Endothelial cell of umbilical vein (primary cell): ENCODE measurements around the gene APEH. TPM values are rescaled to one million over a fixed set of nuclear protein-coding genes. Genes with fewer than 3 reads are reported as not detected.

Experiments used
- BruUV-seq: library from RNA; stranded (reverse); fragments of 400-500 nt; replicated peaks from 2 replicates; lab custom pipeline; 2021; lab: Mats Ljungman, UMichigan
- CTCF ChIA-PET: fragments of 300-600, 350-600 bp; sonication (Branson Sonifier 250); formaldehyde crosslinking; loops from one replicate; lab custom pipeline; 2021; ENCODE audit warnings: antibody characterized with exemption, inconsistent platforms; lab: Charles Lee
- POLR2A ChIA-PET: fragments of 300-600, 350-600 bp; sonication (Branson Sonifier 250); formaldehyde crosslinking; loops from one replicate; lab custom pipeline; 2021; ENCODE audit warnings: antibody characterized with exemption, inconsistent platforms; lab: Charles Lee
- DNase-seq: peaks from one replicate; pipeline ENCODE4 v3.0.0-alpha.2; 2011; ENCODE audit warnings: low read depth, low spot score
- FAIRE-seq: peaks from 2 replicates; lab custom pipeline; 2011; peaks lifted over from hg19 to GRCh38; lab: Jason Lieb, UNC
- H2AFZ ChIP-seq: 2 replicates; pipeline ENCODE4 v1.6.0; 2012; ENCODE audit warnings: low read depth, low read length, control low read depth, inconsistent platforms
- H3K27ac ChIP-seq: 2 replicates; pipeline ENCODE4 v1.5.1; 2011; ENCODE audit warnings: low read depth, mild to moderate bottlenecking, control low read depth, low read length, moderate library complexity; ENCODE audit not compliant: insufficient read depth
- H3K27me3 ChIP-seq, 2 experiments: 2 replicates each; pipeline versions ENCODE4 v1.6.0 to v1.6.1; 2011; ENCODE audit warnings: low read length in 2 of 2, mixed read lengths in 1 of 2; ENCODE audit not compliant: control insufficient read depth in 2 of 2, insufficient read depth in 2 of 2
- H3K36me3 ChIP-seq, 2 experiments: 2 replicates in 1 of 2; 3 replicates in 1 of 2; pipeline ENCODE4 v1.5.1; 2011; ENCODE audit warnings: low read length in 2 of 2, mild to moderate bottlenecking in 1 of 2, moderate library complexity in 1 of 2; ENCODE audit not compliant: control insufficient read depth in 2 of 2, insufficient read depth in 2 of 2; ENCODE audit errors: extremely low read depth in 1 of 2
- H3K4me1 ChIP-seq: 3 replicates; pipeline ENCODE4 v1.5.1; 2011; ENCODE audit warnings: mild to moderate bottlenecking, low read length; ENCODE audit not compliant: control insufficient read depth, insufficient read depth; ENCODE audit errors: extremely low read depth
- H3K4me2 ChIP-seq: 2 replicates; pipeline ENCODE4 v1.6.1; 2011; ENCODE audit warnings: low read length, control low read depth, mixed read lengths; ENCODE audit not compliant: insufficient read depth
- H3K4me3 ChIP-seq, 3 experiments: fragments of 200-600 bp in 1 of 3; sonication (generic), shearing (Covaris generic) in 1 of 3; replicated peaks in 1 of 3; 2 replicates each; pipeline ENCODE4 v1.5.1; 2011 to 2016; ENCODE audit warnings: control low read depth in 3 of 3, low read length in 3 of 3, mild to moderate bottlenecking in 2 of 3, inconsistent platforms in 1 of 3, low read depth in 1 of 3, moderate library complexity in 1 of 3; ENCODE audit not compliant: insufficient read depth in 1 of 3
- H3K79me2 ChIP-seq: 2 replicates; pipeline ENCODE4 v1.6.0; 2012; ENCODE audit warnings: low read length, inconsistent platforms; ENCODE audit not compliant: control insufficient read depth, insufficient read depth
- H3K9ac ChIP-seq: replicated peaks from 2 replicates; pipeline ENCODE3; 2011; ENCODE audit warnings: low read length, control low read depth; ENCODE audit not compliant: insufficient read depth; ENCODE audit errors: extremely low read depth
- H3K9me1 ChIP-seq: replicated peaks from 3 replicates; pipeline ENCODE4 v1.6.0; 2011; ENCODE audit warnings: mild to moderate bottlenecking, low read length; ENCODE audit not compliant: control insufficient read depth, insufficient read depth; ENCODE audit errors: extremely low read depth
- H3K9me3 ChIP-seq: replicated peaks from 2 replicates; pipeline ENCODE4 v1.5.1; 2012; ENCODE audit warnings: low read length, inconsistent platforms; ENCODE audit not compliant: control insufficient read depth, insufficient read depth
- H4K20me1 ChIP-seq: replicated peaks from 2 replicates; pipeline ENCODE3; 2011; ENCODE audit warnings: mild to moderate bottlenecking, low read length; ENCODE audit not compliant: control insufficient read depth, insufficient read depth; ENCODE audit errors: extremely low read depth
- CTCF ChIP-seq, 2 donors: IDR thresholded peaks; 1 replicate in 1 of 2; 2 replicates in 1 of 2; pipeline ENCODE4 v1.5.1; 2011; ENCODE audit warnings: low read length in 2 of 2, mild to moderate bottlenecking in 2 of 2, moderate library complexity in 2 of 2, control low read depth in 1 of 2, inconsistent platforms in 1 of 2, low read depth in 1 of 2; ENCODE audit not compliant: insufficient read depth in 1 of 2; ENCODE audit errors: extremely low read depth in 1 of 2
- EZH2 ChIP-seq: IDR thresholded peaks from 2 replicates; pipeline ENCODE4 v1.6.1; 2012; ENCODE audit warnings: borderline replicate concordance, low read depth, mild to moderate bottlenecking, moderate library complexity, low read length, inconsistent platforms; ENCODE audit not compliant: severe bottlenecking
- FOS ChIP-seq: IDR thresholded peaks from 2 replicates; pipeline ENCODE4 v1.6.1; 2011; ENCODE audit warnings: mild to moderate bottlenecking, low read length, moderate library complexity, borderline replicate concordance; ENCODE audit not compliant: insufficient read depth
- GATA2 ChIP-seq: IDR thresholded peaks from 2 replicates; pipeline ENCODE4 v1.7.0; 2011; ENCODE audit warnings: low read depth, mild to moderate bottlenecking, moderate library complexity, mixed read lengths, low read length; ENCODE audit not compliant: insufficient read length, insufficient read depth
- JUN ChIP-seq: IDR thresholded peaks from 2 replicates; pipeline ENCODE4 v1.6.1; 2011; ENCODE audit warnings: borderline replicate concordance, low read depth; ENCODE audit not compliant: insufficient read length, insufficient read depth
- MAX ChIP-seq: IDR thresholded peaks from 2 replicates; pipeline ENCODE4 v1.6.1; 2011; ENCODE audit not compliant: insufficient read depth, insufficient read length
- MYC ChIP-seq: IDR thresholded peaks from one replicate; pipeline ENCODE4 v1.6.1; 2011; ENCODE audit warnings: mild to moderate bottlenecking, low read depth, low read length
- POLR2A ChIP-seq: IDR thresholded peaks from 2 replicates; pipeline ENCODE4 v1.6.1; 2012; ENCODE audit warnings: low read depth, mild to moderate bottlenecking, control low read depth, low read length
- POLR2AphosphoS5 ChIP-seq: IDR thresholded peaks from 2 replicates; pipeline ENCODE4 v1.6.1; 2012; ENCODE audit warnings: low read depth, mild to moderate bottlenecking, control low read depth, low read length, moderate library complexity; ENCODE audit not compliant: insufficient read depth
- dilution Hi-C: fragments of 300-500 bp; cut with MboI; formaldehyde crosslinking; loops from one replicate; pipeline ENCODE4 v1.15.0; 2019; ENCODE audit warnings: low sequenced_read_pairs; ENCODE audit not compliant: extremely low pct_ligation_motif_present
- intact Hi-C: fragments of 100-400 bp; cut with micrococcal nuclease; formaldehyde crosslinking; loops from one replicate; pipeline ENCODE4 v1.10.0; 2022
- polyA plus RNA-seq, 4 experiments: library from polyadenylated mRNA; depleted of rRNA in 3 of 4; stranded (reverse) in 3 of 4; unstranded in 1 of 4; fragments of >200 nt; gene quantifications; 2 replicates each; pipeline versions ENCODE4 v1.2.1 to v1.2.3, GENCODE V29; 2011 to 2012; ENCODE audit warnings: missing spikeins in 1 of 4
- total RNA-seq: library from RNA; stranded (reverse); gene quantifications from 2 replicates; pipeline ENCODE4 v1.2.3, GENCODE V29; 2021

The APEH gene
- total and polyA plus RNA-seq, 2 donors (not counting 3 experiments of a cell fraction or from before 2014, with no cell fraction given), result 68.2 to 74.3 TPM

- Histone ChIP-seq H2AFZ (no peak overlapping the region), H3K79me2 (no peaks in the 10 kb centered on the region), H3K9ac (no peak overlapping the region), H3K9me3 (no peaks in the 10 kb centered on the region), H3K4me1 (no peaks in the 10 kb centered on the region), H3K27me3 (peaks cover 0 to 2% of the 10 kb centered on the region in 2 experiments), H4K20me1 (no peaks in the 10 kb centered on the region), H3K4me3 (no peak overlapping the region), H3K36me3 (no peaks in the 10 kb centered on the region), H3K4me2 (no peak overlapping the region), H3K9me1 (no peaks in the 10 kb centered on the region), H3K27ac (no peak overlapping the region)
- FAIRE-seq, result no peak
- ChIA-PET CTCF (interaction anchor here (1.0 kb wide), 1 partner anchor 97 kb away, joined by 4 read pairs; no protein-coding TSS in a partner anchor), POLR2A (no interaction called here)
- DNase-seq, result no peak
- intact Hi-C loops, result no loop called here
- dilution Hi-C loops, result no loop called here
- no peak for TF ChIP-seq GATA2
- TF ChIP-seq JUN, result no peak
- no peak for TF ChIP-seq MYC
- no peak for TF ChIP-seq POLR2A
- no peak for TF ChIP-seq MAX
- no peak for TF ChIP-seq FOS
- no peak for TF ChIP-seq POLR2AphosphoS5
- no peak for TF ChIP-seq EZH2
- TF ChIP-seq CTCF (IDR thresholded peaks at IDR 0.05; ENCODE audit: extremely low read depth in 1 of 2, insufficient read depth in 1 of 2, low read depth in 1 of 2, low read length in 2 of 2), result no peak
- no TSS peak for BruUV-seq
These were observed 37.1 kb upstream of the APEH start for GRCh38 chr3:49636883-49637609.
